HEK293 (cell line): Measurements from ENCODE around the gene EPN1.

ENCODE experiments used
- CTCF ChIA-PET: fragments of 350-600 bp; formaldehyde crosslinking; extraction: SDS; loops from one replicate; lab custom pipeline; 2021; ENCODE audit warnings: antibody characterized with exemption; lab: Yijun Ruan, JAX
- POLR2A ChIA-PET: fragments of 300-600 bp; formaldehyde crosslinking; extraction: SDS; loops from one replicate; lab custom pipeline; 2020; ENCODE audit warnings: antibody characterized with exemption, inconsistent platforms; lab: Yijun Ruan, JAX
- H3K27ac ChIP-seq: fragments of 200-500 bp; sonication (Bioruptor generic); 2 replicates; pipeline ENCODE4 v1.5.1; 2014; ENCODE audit warnings: low read depth, low read length, control low read depth, inconsistent platforms; ENCODE audit errors: extremely low read depth
- H3K36me3 ChIP-seq, 2 experiments: fragments of 200-500 bp in 1 of 2; sonication (Bioruptor generic) in 1 of 2; 1 replicate in 1 of 2; 2 replicates in 1 of 2; pipeline ENCODE4 v1.5.1; 2014 to 2017; ENCODE audit warnings: inconsistent platforms in 2 of 2, low read length in 2 of 2; ENCODE audit not compliant: control insufficient read depth in 2 of 2, insufficient read depth in 1 of 2
- H3K4me1 ChIP-seq: fragments of 200-500 bp; sonication (Bioruptor generic); 2 replicates; pipeline ENCODE4 v1.5.1; 2014; ENCODE audit warnings: mild to moderate bottlenecking, low read length, inconsistent platforms; ENCODE audit not compliant: control insufficient read depth, insufficient read depth
- H3K4me3 ChIP-seq: 2 replicates; pipeline ENCODE4 v1.5.1; 2011; ENCODE audit warnings: low read depth, mild to moderate bottlenecking, control low read depth, low read length, moderate library complexity
- H3K9me3 ChIP-seq: fragments of 200-500 bp; sonication (Bioruptor generic); 2 replicates; pipeline ENCODE4 v1.5.1; 2014; ENCODE audit warnings: low read depth, low read length, inconsistent platforms; ENCODE audit not compliant: control insufficient read depth, insufficient read depth
- ELK4 ChIP-seq: IDR thresholded peaks from 2 replicates; pipeline ENCODE4 v1.6.1; 2011; ENCODE audit warnings: mild to moderate bottlenecking, low read depth, low read length, borderline replicate concordance
- GLI4 ChIP-seq: fragments of 450-650 bp; formaldehyde crosslinking; IDR thresholded peaks from 2 replicates; pipeline ENCODE4 v1.5.1; 2016; ENCODE audit warnings: missing biosample characterization, missing genetic modification characterization
- HOXD13 ChIP-seq: sonication (generic); formaldehyde crosslinking; IDR thresholded peaks from 2 replicates; pipeline ENCODE4 v1.8.0; 2022; ENCODE audit warnings: missing genetic modification reagents, borderline replicate concordance
- REPIN1 ChIP-seq: fragments of 450-650 bp; formaldehyde crosslinking; IDR thresholded peaks from 2 replicates; pipeline ENCODE4 v1.5.1; 2017; ENCODE audit warnings: missing biosample characterization, missing genetic modification characterization, low read depth
- TSHZ1 ChIP-seq: fragments of 450-650 bp; formaldehyde crosslinking; IDR thresholded peaks from 2 replicates; pipeline ENCODE4 v1.5.1; 2016; ENCODE audit warnings: missing biosample characterization, missing genetic modification characterization, borderline replicate concordance
- ZBTB20 ChIP-seq: fragments of 450-650 bp; formaldehyde crosslinking; IDR thresholded peaks from 2 replicates; pipeline ENCODE4 v1.5.1; 2016; ENCODE audit warnings: missing biosample characterization, missing genetic modification characterization
- ZEB2 ChIP-seq: fragments of 450-650 bp; formaldehyde crosslinking; IDR thresholded peaks from 2 replicates; pipeline ENCODE4 v1.5.1; 2016; ENCODE audit warnings: missing biosample characterization, missing genetic modification characterization
- ZFHX2 ChIP-seq: fragments of 450-650 bp; formaldehyde crosslinking; conservative IDR thresholded peaks from 2 replicates; pipeline ENCODE4 v1.5.1; 2016; ENCODE audit warnings: missing biosample characterization, missing genetic modification characterization
- ZNF132 ChIP-seq: fragments of 450-650 bp; formaldehyde crosslinking; IDR thresholded peaks from 2 replicates; pipeline ENCODE4 v1.5.1; 2017; ENCODE audit warnings: missing biosample characterization, missing genetic modification characterization, borderline replicate concordance
- ZNF169 ChIP-seq: fragments of 450-650 bp; formaldehyde crosslinking; IDR thresholded peaks from 2 replicates; pipeline ENCODE4 v1.5.1; 2016; ENCODE audit warnings: missing biosample characterization, missing genetic modification characterization
- ZNF175 ChIP-seq: fragments of 450-650 bp; formaldehyde crosslinking; IDR thresholded peaks from 2 replicates; pipeline ENCODE4 v1.5.1; 2016; ENCODE audit warnings: missing biosample characterization, missing genetic modification characterization
- ZNF211 ChIP-seq: fragments of 450-650 bp; formaldehyde crosslinking; IDR thresholded peaks from 2 replicates; pipeline ENCODE4 v1.5.1; 2016; ENCODE audit warnings: low read depth, missing biosample characterization, missing genetic modification characterization
- ZNF23 ChIP-seq: fragments of 450-650 bp; formaldehyde crosslinking; IDR thresholded peaks from 2 replicates; pipeline ENCODE4 v1.5.1; 2016; ENCODE audit warnings: missing biosample characterization, missing genetic modification characterization, borderline replicate concordance
- ZNF37A ChIP-seq: fragments of 450-650 bp; IDR thresholded peaks from 2 replicates; pipeline ENCODE4 v1.5.1; 2018; ENCODE audit warnings: missing biosample characterization, missing genetic modification characterization
- ZNF404 ChIP-seq: fragments of 450-650 bp; formaldehyde crosslinking; IDR thresholded peaks from 2 replicates; pipeline ENCODE4 v1.5.1; 2017; ENCODE audit warnings: missing biosample characterization, missing genetic modification characterization
- ZNF426 ChIP-seq: fragments of 450-650 bp; formaldehyde crosslinking; IDR thresholded peaks from 2 replicates; pipeline ENCODE4 v1.5.1; 2017; ENCODE audit warnings: missing biosample characterization, missing genetic modification characterization, mild to moderate bottlenecking, inconsistent platforms, moderate library complexity
- ZNF600 ChIP-seq: fragments of 450-650 bp; formaldehyde crosslinking; IDR thresholded peaks from 2 replicates; pipeline ENCODE4 v1.5.1; 2016; ENCODE audit warnings: missing biosample characterization, missing genetic modification characterization
- ZNF626 ChIP-seq: fragments of 450-650 bp; sonication (Bioruptor Pico); formaldehyde crosslinking; IDR thresholded peaks from 2 replicates; pipeline ENCODE4 v1.5.1; 2018; ENCODE audit warnings: missing biosample characterization, missing genetic modification characterization, inconsistent platforms
- ZNF645 ChIP-seq: fragments of 450-650 bp; formaldehyde crosslinking; IDR thresholded peaks from 2 replicates; pipeline ENCODE4; 2016; ENCODE audit warnings: missing biosample characterization, missing genetic modification characterization
- ZNF843 ChIP-seq: fragments of 450-650 bp; formaldehyde crosslinking; IDR thresholded peaks from 2 replicates; pipeline ENCODE4 v1.5.1; 2016; ENCODE audit warnings: missing biosample characterization, missing genetic modification characterization
- TF ChIP-seq, protein P1 (sequence below): fragments of 450-650 bp; formaldehyde crosslinking; IDR thresholded peaks from 2 replicates; pipeline ENCODE4 v1.5.1; 2016; ENCODE audit warnings: missing biosample characterization, missing genetic modification characterization

The EPN1 gene

DNA sequence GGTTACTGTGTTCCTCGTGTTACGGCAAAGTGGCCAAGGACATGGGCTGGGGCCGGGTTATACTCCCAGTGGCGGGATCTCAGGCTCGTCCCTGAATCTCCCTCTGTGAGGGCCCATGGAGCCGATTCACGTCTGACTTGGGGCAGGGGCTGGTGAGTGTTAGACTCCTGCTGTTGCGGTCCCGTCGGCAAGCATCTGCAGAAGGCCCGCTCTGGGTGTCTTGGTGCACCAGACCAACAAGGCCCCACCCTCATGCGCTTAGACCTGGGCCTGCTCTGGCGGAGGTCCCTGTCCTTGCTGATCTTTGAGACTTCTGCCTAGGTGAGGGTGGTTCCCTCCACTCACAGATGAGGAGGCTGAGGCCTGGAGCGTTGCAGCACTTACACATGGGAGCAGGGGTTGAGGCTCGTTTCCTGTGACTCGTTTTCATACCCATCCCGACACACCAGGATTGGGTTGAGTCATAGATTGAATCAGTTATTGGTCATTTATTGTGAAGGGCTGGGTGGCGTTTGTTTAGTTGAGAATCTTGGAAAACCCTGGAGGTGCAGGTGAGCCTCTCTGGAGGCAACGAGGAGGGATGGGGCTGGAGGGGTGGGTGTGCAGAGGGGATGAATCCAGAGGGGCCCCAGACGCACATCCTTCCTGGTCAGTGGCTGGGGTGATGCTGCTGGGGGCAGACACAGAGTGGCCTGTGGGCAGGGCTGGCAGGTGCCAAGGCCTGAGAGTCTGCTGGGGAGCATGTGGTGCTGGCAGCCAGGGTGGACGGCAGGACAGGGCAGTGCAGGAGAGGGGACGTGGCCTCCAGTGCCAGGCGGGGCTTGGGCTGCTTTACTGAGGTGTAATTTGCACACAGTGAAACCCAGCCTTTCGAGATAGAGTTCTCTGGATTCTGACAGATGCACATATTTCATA, 4.6 kb downstream of the EPN1 start (continued):
- TF ChIP-seq ZNF37A (tag by site-specific recombination) (no peak), ZNF211 (tag by site-specific recombination) (no peak), HOXD13 (CRISPR knock-in tag) (no peak), ZBTB20 (tag by site-specific recombination) (no peak), ZNF169 (tag by site-specific recombination) (no peak), ZNF404 (no peak), ELK4 (no peak), ZNF132 (no peak), ZNF626 (tag by site-specific recombination) (no peak)

- TF ChIP-seq ZNF645 (tag by site-specific recombination) (no peak), GLI4 (tag by site-specific recombination) (no peak), ZEB2 (tag by site-specific recombination) (no peak)
- H3K9me3 ChIP-seq: no peaks in the 10 kb centered on the region
- peaks cover 22 to 82% of the 10 kb centered on the region in 2 experiments for H3K36me3 ChIP-seq
- no peak overlapping the region for H3K4me3 ChIP-seq
- 0 out of 2 replicates have a peak, but pooled peaks cover 7% of the 10 kb centered on the region for H3K4me1 ChIP-seq
- POLR2A ChIA-PET: no interaction called here
- H3K27ac ChIP-seq: no peak overlapping the region
- CTCF ChIA-PET: interaction anchor here (0.7 to 1.2 kb wide), 2 partner anchors 48 to 424 kb away, joined by 3 to 4 read pairs; no protein-coding TSS in a partner anchor
Measured at GRCh38 chr19:55680339-55681130, 5.5 kb downstream of the EPN1 start.

GRCh38 chr19:55681131-55682092, 6.4 kb downstream of the EPN1 start:
- H3K4me3 ChIP-seq: no peak overlapping the region
- H3K9me3 ChIP-seq: no peaks in the 10 kb centered on the region
- ChIA-PET POLR2A (no interaction called here), CTCF (interaction anchor here (0.7 to 1.2 kb wide), 3 partner anchors 10 to 425 kb away, joined by 3 to 5 read pairs (median 4); no protein-coding TSS in a partner anchor)
- no peak overlapping the region for H3K27ac ChIP-seq
- H3K36me3 ChIP-seq: peaks cover 29 to 90% of the 10 kb centered on the region in 2 experiments
- 0 out of 2 replicates have a peak, but pooled peaks cover 5% of the 10 kb centered on the region for H3K4me1 ChIP-seq
- TF ChIP-seq TSHZ1 (tag by site-specific recombination) (no peak), ZNF843 (tag by site-specific recombination) (no peak), ZNF600 (tag by site-specific recombination) (no peak), REPIN1 (tag by site-specific recombination) (no peak), ZNF175 (tag by site-specific recombination) (no peak), ZNF426 (tag by site-specific recombination) (no peak), ZFHX2 (tag by site-specific recombination) (no peak), ZNF23 (tag by site-specific recombination) (no peak)
- TF ChIP-seq, protein P1, sequence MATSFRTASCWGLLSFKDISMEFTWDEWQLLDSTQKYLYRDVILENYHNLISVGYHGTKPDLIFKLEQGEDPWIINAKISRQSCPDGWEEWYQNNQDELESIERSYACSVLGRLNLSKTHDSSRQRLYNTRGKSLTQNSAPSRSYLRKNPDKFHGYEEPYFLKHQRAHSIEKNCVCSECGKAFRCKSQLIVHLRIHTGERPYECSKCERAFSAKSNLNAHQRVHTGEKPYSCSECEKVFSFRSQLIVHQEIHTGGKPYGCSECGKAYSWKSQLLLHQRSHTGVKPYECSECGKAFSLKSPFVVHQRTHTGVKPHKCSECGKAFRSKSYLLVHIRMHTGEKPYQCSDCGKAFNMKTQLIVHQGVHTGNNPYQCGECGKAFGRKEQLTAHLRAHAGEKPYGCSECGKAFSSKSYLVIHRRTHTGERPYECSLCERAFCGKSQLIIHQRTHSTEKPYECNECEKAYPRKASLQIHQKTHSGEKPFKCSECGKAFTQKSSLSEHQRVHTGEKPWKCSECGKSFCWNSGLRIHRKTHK: no peak
